Activated effector memory CD4-positive, alpha-beta T cell treated with anti-CD3 and anti-CD28 coated beads, Interleukin-2, amount 50 U/mL, for 16 hours (primary cell): Measurements from ENCODE around the gene RUNX3.
A peak's percentile ranks its signal among the peaks of the same experiment; 100 is the strongest.

ENCODE experiments used
- DNase-seq: peaks from one replicate; pipeline ENCODE4 v3.0.0-alpha.2; 2020

Gene RUNX3

GRCh38 chr1:24927988-24928688 is 1.9 kb downstream of the RUNX3 start:
- no peak for DNase-seq

GRCh38 chr1:24927473-24927872 is 2.6 kb downstream of the RUNX3 start:
- no peak for DNase-seq

- peak; percentile 72 for DNase-seq
Observed at GRCh38 chr1:24926563-24927249, 3.4 kb downstream of the RUNX3 start.

- DNase-seq, result no peak
Observed at GRCh38 chr1:24925963-24926362, 4.1 kb downstream of the RUNX3 start.

DNA sequence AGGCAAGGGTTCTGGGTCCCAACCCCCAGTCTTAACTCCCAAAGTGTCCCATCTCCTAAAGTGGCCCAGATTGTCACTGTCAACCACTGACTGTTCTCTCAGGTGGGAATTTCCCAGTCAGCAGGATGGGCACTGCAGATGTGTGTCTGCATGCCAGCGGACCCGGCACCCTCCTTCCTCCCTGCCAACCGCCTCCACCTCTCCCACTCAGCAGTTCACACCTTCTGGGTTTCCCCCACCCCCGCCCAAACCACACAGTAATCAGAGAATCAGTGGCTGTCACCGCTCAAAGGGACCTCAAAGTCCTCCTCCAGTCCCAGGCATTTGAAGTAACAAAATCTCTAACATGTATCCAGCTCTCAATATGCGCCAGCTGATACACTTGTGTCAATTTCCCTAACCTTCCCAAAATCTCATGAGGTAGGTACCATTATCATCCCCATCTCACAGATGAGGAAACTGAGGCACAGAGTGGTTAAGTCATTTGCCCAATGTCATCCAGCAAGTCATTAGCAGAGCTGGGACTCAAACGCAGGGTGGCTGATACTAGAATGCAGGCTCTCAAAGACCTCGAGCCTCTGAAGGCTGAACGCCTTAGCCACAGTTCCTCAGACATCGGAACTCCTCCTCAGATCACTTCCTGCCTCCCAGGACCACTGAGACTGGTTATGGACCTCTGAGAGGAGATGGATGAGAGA is 4.8 kb downstream of the RUNX3 start:
- DNase-seq, result peak; percentile 95

DNA sequence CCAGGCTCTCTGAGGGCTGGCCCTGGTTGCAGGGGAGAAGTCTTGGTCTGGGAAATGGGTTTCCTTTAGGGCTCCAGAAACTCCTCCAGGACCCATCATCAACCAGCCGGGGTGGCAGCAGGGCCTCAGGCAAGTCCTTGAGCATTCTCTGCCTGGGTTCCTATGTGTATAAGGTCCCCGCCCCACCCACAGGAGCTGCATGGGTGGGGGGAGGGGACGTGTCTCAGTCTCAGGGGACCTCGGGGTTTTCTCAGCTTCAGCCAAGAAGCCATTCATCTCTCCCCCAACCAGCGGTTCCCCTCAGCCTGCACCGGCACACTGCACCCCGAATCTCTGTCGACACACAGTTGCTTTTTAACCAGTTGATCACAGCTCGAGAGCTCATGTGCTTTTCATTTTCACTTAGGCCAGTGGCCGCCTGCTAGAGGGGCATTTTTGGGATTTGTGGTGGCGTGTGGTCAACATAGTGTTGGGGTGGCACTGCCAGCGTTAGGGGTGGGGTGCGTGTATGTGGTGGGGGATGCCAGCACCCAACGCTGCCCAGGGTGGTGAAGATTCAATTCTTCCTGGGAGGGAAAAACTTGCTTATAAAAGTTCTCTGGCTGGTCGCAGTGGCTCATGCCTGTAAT is 6.5 kb downstream of the RUNX3 start:
- DNase-seq, result peak; percentile 73

- DNase-seq, result no peak
Observed at GRCh38 chr1:24921938-24922662, 8.0 kb downstream of the RUNX3 start.

- DNase-seq, result no peak
Observed at GRCh38 chr1:24921412-24921811, 8.7 kb downstream of the RUNX3 start.

GRCh38 chr1:24920533-24920925 is 9.5 kb downstream of the RUNX3 start:
- no peak for DNase-seq

GRCh38 chr1:24919791-24920532 is 10.1 kb downstream of the RUNX3 start:
- peak; percentile 91 for DNase-seq

DNA sequence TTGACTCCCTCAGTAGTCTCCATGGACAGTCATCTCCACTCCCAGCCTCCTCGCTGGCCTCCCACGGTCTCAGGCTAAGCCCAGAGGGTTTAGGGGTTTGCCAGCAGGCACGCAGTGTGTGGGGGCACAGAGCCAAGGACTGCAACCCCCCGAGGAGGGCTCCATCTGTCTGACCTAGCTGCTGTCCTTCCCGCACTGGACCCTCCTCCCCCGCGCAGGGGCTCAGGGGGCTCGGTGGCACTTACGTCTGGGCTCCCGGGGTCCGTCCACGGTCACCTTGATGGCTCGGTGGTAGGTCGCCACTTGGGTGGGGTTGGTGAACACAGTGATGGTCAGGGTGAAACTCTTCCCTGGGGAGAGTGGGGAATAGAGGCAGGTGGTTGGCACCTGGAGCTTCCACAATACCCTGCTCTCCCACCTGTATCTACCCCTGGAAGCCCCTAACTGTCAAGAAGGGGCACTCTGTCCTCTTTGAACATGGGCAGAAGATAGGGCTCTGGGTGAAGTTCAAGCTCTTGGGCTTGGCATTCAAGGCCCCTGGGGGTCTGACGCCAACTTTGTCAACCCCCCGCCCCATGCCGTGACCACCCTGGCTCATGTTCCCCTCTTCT is 11.0 kb downstream of the RUNX3 start:
- no peak for DNase-seq

GRCh38 chr1:24918370-24918769 is 11.7 kb downstream of the RUNX3 start:
- no peak for DNase-seq

GRCh38 chr1:24917327-24918074 is 12.6 kb downstream of the RUNX3 start:
- no peak for DNase-seq

DNA sequence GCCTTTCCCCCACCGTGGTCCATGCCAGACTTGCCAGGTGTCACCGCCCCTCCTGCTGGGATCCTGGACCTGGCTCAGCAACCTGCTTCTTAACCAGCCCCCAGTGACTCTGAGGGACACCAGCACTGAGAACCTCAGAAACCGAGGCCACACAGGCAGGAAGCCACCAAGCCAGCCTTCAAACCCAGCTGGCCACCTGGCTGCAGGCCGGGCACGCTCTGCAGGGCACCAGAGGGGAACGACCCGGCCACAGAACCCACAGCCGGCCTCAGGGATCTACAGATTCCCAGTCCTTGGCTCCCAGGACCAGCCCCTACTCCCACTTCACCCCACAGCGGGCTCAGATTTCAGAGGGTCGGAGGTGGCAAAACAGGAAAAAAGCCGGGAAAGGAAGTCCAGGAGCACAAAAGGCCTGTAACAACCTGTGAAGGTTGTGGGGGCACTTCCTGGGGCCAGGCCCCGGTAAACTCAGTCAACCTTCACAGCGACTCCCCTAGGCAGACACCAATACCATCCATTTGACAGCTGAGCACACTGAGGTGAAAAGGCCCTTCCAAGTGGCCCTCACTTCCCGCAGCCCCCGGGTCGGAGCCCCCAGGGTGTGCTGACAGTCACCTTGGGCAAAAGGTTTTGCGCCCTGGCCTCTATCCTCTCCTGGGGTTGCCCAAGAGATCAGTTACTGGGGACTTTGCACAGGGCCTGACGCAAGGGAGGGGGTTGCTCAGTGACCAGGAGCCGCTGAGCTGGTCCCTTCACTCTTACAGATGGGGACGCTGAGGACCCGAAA is 14.1 kb downstream of the RUNX3 start:
- no peak for DNase-seq

DNA sequence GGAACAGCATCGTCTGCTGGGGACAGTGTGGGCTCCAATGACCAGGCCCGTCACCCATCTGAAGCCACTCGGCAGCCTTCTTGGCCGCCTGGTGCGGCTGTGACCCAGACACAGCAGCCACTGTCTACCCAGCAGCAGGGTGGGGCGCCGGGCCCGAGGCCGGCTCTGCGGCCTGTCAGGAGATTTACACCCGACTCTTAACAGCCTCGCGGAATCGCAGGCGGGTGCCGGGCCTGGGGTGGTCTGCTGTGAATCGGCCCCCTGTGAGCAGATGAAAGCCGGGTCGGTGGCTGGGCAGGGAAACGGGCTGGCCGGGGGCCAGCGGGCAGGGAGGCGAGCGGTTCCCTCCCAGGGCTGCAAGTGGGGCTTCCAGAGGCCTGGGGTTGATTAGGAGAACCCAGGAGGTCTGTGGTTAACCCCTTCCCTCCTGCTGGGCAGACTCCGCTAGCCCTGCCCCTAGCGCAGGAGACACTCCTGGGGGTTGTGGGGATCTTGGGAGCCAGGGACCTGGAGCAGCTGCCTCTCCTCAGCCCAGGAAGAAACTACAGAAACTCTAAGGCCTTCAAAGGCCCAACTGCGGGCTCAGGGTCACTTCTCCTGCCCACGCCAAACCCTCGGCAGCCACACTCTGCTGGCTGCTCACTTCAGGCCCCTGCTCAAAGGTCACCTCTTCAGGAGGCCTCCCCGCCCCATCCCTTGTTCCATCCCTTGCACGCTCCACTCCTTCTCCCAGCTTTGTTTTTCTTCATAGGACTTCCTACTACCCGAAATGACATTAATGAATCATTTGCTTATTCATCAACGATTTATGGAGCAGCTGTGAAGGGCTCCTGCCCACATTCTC is 15.6 kb downstream of the RUNX3 start:
- no peak for DNase-seq

DNA sequence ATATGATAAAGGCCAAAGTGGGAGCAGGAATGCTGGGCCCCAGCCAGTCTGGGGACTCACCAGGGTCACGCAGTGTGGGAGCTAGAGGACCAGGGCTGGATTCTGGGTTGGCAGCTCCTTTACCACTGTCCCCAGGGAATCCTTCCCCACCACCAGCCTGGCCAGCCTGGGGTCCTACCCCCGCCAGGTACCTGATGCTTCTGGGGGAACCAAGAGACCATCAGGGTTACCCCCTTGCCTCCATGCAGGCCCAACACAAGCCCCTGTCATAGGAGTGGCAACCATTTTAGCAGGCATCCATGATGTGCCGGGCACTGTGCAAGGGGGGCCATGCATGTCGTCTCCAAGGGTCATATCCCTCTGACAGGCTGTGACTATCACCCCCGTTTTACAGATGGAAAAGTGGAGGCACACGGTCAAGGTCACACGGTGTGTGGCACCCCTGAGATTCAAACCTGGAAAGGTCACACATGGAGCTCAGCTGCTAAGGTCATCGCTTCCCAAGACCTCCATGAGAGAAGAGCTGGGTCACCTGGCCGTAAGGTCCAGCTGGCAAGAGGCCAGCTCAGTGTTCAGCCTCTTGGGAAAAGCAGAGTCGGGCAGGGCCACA is 16.4 kb downstream of the RUNX3 start:
- no peak for DNase-seq

GRCh38 chr1:24913274-24913604 is 16.8 kb downstream of the RUNX3 start:
- no peak for DNase-seq

- DNase-seq, result no peak
Observed at GRCh38 chr1:24912376-24913273, 17.5 kb downstream of the RUNX3 start.
